GM12892 (cell line): ENCODE data around the gene EEF1A2.

Source experiments
- POLR2A ChIP-seq: IDR thresholded peaks from 2 replicates; pipeline ENCODE4 v1.6.1; 2011; ENCODE audit warnings: low read depth, low read length, control low read depth
- TAF1 ChIP-seq: IDR thresholded peaks from 2 replicates; pipeline ENCODE4 v1.6.1; 2011; ENCODE audit warnings: low read depth, mild to moderate bottlenecking, control low read depth, low read length, borderline replicate concordance

DNA sequence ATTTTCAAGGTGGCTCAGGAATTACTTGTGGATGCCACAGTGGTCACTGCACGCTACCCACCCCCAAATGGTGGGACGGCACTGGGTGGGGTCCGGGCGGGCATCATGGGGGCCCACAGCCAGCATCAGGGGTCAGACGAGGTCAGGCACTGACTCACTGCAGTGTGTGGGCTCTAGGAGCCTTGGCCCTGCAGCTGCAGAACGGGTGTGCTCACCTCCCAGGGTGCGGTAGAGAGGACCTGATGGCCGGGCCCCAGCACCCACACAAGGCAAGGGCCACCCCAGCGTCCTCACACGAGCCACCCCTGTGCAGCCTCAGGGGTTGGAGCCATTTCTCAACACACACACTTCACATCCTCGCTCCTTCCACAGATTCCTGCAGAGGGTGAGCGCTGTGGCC lies 60.8 kb downstream of the EEF1A2 start:
- no peak for TF ChIP-seq POLR2A
- no peak for TF ChIP-seq TAF1
